Ramos (cell line): ENCODE measurements around the gene CEP128.

Experiments
- in situ Hi-C: fragments of 300-500 bp; cut with MboI; formaldehyde crosslinking; loops from one replicate; pipeline ENCODE4 v1.14.3; 2022; ENCODE audit warnings: low sequenced_read_pairs; ENCODE audit not compliant: unreplicated experiment

Gene CEP128

DNA sequence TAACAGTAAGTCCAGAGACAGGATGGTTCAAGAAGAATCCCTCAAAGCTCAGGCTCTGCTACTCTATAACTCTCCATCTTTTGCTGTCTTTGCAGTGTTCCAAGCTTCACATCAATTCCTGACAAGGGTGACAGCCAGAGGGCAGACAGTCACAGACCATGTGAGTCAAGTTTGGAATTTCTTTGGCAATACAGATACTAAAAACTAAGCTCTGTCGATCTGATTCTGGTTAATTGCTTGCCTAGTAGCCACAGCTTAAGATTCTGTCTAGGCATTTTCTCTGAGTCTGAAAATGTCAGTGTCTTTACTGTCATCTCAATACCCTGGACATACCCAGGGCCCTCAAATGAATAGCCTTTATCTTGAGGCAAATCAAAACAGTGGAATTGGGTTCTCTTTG is 153.7 kb downstream of the CEP128 start:
- in situ Hi-C loops = no loop called here

DNA sequence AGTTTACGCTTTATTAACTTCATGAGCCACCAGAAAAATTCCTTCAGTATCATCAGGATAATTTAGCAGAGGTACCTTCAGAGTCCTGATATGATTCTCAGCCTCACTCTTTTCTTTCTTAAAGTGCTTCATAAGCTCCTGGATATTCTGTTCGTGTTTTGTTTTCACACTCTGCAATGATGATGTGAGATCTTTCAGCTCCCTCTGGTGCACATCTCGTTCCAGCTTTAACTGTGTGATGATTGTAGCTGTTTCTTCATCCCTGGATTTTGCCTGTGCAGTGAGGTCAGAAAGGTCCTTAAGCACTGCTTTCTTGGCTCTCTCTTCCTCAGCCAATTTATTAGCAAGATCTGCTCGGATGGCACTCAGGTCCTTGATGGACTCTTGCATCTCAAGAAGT is 156.7 kb downstream of the CEP128 start:
- in situ Hi-C loops = no loop called here

DNA sequence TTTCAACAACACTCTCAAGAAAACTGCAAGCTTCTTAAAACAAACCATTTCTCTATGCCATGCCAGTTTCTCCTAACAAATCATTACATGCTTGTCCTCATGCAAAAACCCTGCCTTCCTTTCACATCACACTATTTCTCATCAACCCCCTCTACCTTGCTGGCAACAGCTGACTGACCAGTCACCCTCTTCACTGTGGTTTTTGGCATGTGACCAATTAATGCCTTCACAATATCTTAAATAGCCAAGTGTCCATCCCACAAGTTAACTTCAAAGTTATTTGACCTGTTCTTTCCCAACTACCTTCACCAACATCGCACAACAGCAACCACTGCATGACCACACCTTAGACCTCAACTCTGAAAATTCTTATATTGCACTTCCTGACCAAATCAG is 159.6 kb downstream of the CEP128 start:
- in situ Hi-C loops = no loop called here

DNA sequence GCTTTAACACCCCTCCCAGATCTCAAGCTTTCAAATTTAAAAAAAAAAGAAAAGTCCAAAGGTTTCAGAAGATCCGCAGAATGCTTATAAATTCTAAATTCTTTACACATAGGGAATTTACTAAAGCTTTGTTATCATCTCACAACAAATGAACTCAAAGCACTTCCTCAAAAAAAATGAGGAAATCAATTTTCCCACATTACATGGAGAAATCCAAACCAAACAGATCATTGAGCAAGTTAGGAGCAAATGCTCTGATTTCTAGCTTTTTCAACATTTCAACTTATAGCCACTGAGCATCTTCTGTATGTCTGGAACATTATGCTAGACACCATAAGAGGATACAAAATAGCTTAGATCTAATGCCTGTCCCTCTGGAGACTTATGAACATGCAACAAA is 161.0 kb downstream of the CEP128 start:
- in situ Hi-C loops = no loop called here

DNA sequence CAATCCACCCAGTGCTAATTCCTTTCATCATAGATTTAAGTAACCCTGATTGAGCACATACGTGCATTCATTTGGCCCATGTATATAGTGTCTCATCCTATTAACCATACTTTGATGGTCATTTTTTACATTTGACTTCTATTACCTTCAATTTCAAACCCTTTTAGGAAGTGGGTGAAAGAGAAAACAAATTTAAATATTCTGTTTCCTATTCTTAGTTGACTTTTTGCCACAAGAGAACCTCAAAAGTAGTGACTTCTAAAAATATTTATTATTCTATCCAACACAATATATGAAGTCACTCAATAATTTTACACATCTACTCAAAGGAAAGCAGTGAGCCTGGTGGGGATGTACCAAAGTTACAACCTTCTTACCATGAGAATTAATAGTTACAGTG is 164.9 kb downstream of the CEP128 start:
- in situ Hi-C loops = no loop called here

DNA sequence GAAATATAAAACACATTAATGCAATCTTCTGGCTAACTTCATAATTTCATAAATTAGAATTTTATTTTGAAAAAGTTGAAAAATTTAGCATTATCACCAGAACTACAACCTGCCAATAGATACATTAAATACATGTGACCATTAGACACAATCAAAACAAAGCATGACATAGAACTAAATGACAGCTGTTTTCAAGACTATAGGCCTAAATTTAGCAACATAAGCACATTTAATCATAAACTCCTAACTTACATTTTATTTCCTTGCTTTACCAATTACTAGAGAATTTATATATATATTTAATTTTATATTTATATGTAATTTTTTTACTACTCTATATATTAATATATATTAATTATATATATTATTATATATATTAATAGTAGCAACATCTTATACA is 165.4 kb downstream of the CEP128 start:
- in situ Hi-C loops = no loop called here

DNA sequence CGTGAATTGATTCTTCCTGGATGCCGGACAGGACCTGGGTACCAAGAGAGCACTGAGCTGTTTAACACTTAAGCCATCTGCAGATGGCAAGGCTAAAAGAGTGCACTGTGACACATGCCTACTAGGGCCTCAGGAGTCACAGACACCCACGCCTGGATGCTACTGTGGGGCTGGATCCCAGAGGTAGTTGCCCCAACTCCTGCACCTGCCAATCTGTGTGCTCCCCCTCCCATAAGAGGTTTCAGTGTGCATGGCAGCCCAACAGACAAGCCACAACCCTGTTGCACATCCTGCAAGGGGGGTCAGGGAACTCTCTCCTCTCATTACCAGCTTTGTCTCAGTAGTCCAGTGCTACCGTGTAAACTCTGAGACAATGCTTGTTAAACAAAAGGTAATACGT is 169.0 kb downstream of the CEP128 start:
- in situ Hi-C loops = no loop called here

DNA sequence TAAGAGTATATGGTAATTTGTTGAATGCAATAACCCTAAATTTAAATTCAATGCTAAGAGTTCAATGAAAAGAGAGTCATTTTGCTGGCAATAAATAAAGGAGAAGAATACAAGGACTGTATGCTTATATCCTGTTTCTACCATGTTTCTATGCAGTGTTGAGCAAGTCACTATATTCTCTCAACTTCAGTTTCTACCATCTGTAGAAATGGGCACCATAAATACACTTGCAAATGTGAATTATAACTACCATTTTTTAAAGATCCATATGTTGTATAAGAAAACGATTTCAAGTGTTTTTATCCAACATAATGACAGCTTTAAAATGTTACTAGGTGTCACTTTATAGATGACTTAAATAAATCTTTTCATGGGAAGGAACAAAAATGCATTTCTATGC is 170.3 kb downstream of the CEP128 start:
- in situ Hi-C loops = no loop called here

DNA sequence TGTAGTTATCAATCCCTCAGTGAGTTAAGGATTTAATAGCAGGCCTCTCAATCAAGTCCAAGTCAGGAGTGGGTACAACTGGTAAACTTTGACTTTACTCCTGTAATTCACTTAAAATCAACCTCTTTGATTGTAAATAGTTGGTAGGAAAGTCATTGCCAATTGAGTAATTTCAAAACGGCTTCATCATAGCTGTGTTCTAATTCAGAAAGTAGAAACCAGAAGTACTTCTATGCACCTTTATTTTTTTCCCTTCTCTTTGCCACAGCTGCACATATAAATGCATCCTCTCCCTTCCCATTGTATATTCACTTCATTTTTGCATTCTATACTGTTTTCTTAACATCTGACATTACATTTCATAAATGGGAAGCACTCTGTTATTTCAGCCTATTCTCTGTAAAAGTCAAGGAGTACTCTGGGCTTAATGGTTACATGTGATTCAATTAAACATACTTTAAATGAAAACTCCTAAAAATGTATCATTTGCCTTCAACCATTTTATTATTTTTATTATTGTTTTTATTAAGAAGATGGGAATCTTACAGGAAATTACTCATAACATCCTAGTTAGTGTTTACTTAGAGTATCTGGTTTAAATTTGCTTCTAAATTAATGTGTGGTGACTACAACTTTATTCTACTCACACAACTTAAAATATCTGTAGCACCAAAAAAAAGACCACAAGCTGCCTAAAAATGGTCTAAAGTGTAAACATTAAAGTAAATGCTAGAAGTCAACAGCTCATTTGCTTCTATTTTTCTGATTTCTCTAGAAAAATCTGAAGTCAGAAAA is 171.2 kb downstream of the CEP128 start:
- in situ Hi-C loops = no loop called here

DNA sequence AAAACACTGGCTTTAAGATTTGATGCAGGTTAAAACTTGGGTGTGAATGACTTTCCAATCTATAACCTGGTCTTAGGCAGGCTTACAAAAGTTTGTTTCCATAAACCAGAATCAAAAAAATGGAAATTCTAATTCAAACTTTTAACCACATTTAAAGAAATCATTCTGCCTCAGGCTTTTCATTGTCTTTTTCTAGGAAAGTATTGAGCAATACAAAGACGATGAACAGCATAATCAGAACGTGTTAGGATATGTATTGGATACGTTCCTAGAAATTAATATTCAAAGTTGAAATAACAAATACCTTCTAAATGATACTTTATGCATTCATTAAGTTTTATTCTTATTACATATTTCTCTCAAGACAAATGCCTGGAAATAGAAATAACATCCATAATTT is 172.9 kb downstream of the CEP128 start:
- in situ Hi-C loops = no loop called here

DNA sequence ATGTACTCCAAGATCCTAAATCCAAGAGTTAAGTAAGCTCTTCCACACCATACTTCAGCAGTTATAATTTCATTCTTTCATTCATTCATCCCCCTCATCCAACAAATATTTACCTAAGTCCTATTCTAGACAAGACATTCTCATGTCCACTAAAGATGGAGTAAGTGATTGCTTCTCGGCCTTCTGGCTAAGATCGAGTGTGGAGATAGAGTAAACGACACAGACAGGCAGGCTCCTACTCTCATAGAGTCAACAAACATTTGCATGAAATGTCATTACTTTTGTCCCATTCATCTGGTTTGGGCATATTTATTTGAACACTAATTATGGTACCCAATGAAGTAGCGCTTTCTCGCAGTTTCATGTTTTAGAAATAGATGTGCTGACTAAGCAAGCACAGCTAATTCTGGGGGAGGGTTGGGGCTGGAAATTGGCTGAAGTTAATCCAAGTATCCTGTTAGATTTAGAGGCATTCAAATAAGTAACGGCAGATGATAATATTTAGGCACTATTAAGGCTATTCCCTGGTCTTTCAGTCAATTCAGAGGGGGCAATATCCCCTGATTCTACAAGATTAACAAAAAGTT is 176.5 kb downstream of the CEP128 start:
- in situ Hi-C loops = no loop called here

DNA sequence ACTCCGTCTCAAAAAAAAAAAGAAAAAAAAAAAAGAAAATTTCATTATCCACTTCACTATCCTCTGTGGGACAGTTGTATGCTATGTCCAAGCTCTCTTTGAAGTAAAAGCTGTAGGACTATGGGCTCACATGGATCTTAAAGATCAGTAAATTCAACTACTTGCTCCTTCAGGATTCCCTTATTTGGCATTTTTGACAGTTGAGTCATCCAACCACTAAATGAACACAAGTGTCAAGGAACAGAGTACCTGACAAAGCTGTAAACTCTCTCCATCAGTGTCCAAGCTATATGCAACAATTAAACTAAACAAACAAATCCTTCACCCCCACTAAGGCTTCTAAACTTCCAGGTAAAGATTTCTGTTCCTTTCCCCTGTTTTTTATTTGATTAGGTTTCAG is 177.0 kb downstream of the CEP128 start:
- in situ Hi-C loops = no loop called here

DNA sequence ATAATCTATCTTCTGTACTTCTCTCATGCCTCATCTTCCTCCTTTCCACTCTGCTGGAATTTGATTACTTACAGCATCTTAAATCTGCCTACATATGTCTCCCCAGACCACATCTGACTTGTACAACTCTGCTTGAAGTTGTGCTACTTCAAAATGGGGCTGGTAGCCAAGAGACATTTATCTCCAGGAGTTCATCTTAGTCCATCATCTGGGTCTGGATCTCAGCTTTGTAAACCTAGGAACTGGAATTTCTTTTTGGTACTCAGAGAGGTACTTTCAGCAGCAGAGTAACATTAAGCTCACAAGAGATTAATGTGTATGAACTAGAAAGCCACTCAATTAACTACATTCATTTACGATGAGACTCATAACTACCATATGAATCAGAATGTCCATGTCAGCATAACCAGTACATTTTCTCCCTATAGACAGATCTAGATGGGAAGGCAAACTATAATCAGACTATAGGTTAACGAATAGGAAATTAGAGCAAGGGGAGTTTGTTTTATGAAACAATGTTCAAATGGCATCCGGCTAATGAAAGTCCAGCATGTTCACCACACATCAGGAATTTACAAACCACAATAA is 178.8 kb downstream of the CEP128 start:
- in situ Hi-C loops = no loop called here

DNA sequence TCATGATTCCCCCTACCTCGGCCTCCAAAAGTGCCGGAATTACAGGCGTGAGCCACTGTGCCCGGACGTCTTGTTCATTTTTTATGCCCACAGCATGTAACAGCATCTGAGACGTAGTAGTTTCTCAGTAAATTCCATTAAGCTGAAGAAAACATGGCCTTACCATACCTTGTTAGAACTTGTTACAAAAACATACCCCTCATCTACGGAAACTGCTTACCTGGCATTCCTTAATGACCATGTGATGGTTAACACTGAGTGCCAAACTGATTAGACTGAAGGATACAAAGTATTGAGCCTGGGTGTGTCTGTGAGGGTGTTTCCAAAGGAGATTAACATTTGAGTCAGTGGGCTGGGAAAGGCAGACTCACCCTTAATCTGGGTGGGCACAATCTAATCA is 186.8 kb downstream of the CEP128 start:
- in situ Hi-C loops = no loop called here

DNA sequence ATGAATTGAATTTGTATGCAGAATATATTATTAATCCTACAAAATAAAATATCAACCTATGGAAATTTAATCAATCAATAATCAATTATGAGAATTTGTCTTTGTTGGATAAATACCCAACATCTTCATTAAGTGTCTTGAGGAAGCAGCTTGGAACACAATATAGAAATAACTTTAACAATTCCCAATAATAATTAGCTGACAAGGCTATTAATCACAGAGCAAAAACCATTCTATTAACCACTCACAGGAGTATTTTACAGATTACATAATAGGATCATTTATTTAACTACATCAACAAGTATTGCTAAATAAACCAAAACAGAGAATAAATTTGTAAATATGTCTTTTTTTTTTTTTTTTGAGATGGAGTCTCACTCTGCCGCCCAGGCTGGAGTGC is 190.3 kb downstream of the CEP128 start:
- in situ Hi-C loops = no loop called here

DNA sequence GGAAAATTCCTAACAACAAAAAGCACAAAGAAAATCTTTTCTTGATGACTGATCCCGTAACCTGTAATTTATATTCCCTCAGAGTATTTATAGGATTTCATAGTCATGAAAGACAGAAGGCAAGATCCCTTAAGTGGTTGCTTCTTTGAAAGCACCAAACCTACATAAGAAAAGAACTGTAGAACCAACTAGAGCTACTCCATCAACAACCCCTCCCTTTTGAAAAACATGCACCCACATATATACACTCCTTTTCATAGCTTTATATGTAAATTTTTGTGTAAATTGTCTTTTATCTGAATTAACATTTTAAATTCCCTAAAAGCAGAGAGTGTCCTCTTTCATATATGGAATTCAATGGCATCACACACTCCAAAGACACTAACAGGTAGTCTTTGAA is 215.3 kb downstream of the CEP128 start:
- in situ Hi-C loops = no loop called here

DNA sequence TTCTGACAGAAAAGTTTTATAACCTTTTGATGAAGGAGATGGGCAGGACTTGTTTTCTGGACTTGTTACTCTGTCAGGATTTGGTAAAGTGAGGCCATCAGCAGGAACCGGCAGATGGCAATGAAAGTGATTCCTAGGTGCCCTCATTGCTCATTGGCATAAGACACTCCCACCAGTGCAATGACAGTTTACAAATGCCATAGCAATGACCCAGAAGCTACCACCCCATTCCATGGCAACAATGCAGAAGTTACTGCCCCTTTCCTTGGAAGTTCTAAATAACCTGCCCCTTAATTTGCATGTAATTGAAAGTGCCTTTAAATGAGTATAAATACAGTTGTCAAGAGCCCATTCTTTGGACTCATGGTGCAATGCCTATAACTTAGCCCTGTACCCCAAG is 222.6 kb downstream of the CEP128 start:
- in situ Hi-C loops = no loop called here

DNA sequence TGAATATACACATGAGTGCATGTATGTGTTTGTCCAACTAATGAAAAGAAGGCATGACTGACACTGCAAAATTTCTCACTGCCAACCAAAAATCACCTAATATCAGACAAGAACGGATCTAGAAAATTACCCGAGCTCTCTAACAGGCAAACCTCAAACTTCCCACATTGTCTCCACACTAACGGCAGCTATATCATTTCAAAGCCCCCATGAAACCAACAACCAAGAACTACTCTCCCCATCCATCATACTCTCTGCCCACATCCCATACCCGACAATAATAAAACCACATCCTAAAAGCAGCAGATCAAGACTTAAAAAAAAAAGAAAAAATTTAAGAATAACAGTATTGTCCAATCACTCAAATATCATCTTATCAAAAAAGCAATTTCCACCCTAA is 227.1 kb downstream of the CEP128 start:
- in situ Hi-C loops = no loop called here

DNA sequence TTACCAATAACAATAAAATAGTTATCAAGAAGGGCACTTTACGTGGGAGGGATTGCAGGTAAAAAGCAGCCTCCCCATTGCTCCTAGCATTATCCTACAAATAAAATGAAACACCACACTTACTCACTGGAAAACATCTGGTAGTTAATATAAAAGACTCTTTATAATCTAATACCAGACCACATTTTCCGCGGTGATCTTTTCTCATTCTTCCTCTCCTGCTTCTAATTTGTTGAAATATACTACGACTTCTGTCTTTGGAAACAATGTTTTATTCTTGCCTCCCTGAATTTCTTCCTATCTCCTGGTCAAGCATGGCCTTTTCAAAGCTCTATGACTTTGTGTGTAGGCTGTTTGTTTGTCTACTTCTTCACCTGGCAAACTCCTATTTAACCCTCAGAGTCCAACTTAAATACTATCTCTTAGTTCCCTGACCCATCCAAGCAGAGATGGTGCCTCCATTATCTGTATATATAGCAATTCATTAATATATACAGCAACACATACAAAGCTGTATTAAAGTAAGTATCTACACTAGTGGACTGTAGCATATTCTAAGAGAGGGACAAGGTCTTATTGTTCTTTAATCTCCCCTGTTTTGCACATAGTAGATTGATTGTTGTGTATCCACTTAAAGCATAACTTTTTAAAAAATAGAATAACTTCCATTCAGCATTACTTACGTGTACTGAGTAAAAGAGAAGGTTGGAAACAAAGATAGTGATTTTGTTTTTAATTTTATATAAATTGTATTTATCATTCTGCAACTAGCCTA is 228.3 kb downstream of the CEP128 start:
- in situ Hi-C loops = no loop called here

DNA sequence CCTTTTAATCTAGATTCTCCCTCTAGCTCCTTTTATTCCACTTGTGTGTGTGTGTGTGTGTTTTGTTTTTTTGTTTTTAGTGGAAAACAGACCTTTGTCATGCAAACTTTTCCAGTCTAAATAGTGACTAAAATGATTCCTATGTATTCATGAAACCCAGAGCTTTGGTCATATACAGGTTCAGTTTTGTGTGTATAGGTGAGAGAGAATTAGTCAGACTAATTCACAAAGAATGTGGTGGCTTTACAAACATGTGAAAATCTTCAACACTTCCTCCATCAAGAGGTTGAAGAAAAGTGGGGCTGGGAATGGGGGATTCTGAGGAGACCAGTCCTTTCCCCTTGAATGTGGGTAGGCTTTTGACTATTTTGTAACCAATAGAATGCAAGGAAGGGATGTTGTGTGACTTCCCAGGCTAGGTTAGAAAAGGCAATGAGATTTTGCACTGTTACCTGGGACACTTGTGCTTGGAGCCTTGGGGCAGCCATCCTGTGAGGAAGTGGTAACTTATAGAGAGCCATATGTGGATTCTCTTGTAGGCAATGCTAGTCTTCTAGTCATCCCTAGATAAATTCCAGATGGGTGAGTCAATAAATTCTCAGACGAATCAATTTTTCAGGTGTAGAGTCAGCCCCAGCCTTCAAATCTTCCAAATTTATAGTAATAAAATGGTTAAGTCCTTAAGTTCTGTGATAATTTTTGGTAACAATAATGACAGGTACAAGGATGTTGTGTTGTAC is 236.1 kb downstream of the CEP128 start:
- in situ Hi-C loops = no loop called here
